NK-92 treated with Interleukin-12 subunit alpha and Interleukin-12 subunit beta, amount 100 ng/mL, for 24 hours (cell line): ENCODE measurements around the gene DIAPH3.

Experiments used
- DNase-seq: peaks from one replicate; lab custom pipeline; 2025; lab: John Stamatoyannopoulos, UW

The DIAPH3 gene

DNA sequence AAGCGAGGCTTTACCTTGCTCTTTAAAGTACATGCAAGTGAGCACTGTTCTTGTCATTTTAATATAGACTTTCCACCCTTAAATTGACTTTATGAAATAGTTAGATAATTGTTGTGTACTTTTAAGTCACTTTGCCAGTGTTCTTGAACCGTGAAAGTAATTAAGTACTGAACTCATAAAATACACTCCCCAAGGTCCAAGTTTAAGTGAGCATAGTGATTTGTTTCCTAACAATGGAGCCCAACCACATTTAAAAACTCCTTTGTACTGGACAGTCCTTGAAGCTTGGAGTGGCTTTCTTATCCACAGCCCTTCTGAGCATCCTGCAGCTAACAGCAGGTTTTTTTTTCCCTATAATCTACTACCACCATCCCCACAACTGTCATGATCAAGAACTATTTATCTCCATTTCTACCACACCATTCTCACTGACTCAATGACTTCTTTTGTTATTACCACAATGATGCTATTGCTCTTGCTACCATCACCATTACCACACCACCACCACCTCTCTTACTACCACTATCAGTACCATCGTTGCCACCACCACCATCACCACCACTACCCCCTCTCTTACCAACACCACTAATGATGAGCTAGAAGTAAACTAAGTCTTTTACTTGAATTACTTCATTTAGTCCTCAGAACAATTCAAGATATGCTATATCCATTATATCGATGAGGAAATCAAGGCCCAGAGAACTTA is 452.6 kb downstream of the DIAPH3 start:
- no peak for DNase-seq

- no peak for DNase-seq
Measured at GRCh38 chr13:59710416-59710815, 453.3 kb downstream of the DIAPH3 start.

DNA sequence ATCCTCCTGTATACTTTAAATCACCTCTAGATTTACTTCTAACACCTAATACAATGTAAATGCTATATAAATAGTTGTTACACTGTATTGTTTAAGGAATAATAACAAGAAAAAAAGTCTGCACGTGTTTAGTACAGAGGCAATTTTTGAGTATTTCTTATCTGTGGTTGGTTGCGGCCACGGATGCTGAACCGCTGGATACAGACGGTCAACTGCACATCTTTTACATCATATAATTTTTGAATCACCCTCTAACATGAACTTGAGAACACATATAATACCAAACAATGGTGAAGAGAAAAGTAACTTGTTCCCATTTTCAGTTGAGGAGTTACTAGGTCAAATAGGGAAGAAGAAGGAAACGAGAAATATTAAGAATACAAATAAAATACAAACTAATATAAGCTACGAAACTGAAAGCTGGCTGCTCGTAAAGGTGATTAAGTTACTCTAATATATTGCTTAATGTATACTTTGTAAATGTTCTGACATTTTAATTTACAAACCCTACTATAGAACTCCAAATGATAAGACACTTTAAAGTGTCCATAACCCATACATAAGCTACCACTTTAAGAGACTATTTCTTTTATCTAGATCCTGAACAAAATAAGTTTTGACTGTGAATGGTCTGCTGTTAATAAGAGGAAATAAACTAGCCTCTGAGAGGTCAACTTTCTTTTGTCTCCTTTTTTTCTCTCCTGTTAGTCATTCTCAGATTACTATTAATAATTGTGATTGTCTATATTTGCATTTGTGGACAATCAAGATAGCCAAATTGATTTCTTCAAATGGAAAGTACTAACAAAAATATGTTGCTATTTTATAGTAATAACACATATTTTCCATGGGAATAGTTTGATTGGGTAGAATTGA is 457.4 kb downstream of the DIAPH3 start:
- DNase-seq, result no peak

DNA sequence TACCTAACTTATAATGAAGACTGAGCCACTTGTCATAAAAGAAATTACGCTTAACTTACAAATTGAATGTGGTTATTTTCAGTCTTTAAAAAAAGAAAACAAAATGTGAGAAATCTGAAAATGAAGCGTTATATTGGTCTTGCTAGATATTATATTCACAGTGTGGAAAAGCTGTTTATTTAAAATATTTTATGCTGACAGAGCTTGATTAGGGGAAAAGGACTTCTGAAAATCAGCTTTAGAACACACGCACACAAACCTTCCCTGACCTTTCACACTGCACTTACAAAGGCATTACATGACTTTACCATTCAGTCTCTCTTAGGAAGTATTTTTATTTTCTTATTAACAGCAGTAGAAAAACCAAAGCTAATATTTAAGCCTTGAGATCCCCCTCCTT is 461.5 kb downstream of the DIAPH3 start:
- DNase-seq, result no peak

GRCh38 chr13:59701261-59701660 is 462.5 kb downstream of the DIAPH3 start:
- no peak for DNase-seq

GRCh38 chr13:59700281-59700680 is 463.4 kb downstream of the DIAPH3 start:
- DNase-seq, result no peak

- no peak for DNase-seq
Measured at GRCh38 chr13:59696271-59696670, 467.5 kb downstream of the DIAPH3 start.

DNA sequence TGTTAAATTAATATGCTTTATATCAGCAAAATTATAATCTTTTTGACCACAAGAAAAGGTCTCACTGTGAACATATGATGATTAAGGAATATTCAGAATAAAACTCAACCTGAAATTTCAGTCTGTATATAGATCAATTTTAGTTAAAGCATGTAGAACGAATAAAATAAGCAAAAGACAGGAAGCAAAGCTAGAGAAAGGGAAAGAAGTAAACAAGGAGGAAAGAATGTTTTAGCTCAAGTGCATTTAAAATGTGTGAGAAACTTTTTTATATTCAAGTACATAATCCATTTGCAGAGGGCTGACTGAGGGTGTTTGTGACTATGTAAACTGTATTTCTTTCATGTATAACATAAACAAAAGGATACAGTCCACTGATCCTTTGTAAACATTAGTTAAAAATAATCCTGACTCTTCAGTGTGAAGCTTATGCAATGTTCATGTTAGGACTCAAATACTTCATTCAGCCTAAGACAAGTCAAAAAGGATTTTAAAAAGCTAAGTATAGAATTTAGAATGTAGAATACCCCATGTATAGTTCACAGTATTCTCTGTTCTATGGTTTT is 472.1 kb downstream of the DIAPH3 start:
- DNase-seq, result no peak

GRCh38 chr13:59690857-59691500 is 472.7 kb downstream of the DIAPH3 start:
- DNase-seq, result no peak

GRCh38 chr13:59689057-59689456 is 474.7 kb downstream of the DIAPH3 start:
- DNase-seq, result no peak

DNA sequence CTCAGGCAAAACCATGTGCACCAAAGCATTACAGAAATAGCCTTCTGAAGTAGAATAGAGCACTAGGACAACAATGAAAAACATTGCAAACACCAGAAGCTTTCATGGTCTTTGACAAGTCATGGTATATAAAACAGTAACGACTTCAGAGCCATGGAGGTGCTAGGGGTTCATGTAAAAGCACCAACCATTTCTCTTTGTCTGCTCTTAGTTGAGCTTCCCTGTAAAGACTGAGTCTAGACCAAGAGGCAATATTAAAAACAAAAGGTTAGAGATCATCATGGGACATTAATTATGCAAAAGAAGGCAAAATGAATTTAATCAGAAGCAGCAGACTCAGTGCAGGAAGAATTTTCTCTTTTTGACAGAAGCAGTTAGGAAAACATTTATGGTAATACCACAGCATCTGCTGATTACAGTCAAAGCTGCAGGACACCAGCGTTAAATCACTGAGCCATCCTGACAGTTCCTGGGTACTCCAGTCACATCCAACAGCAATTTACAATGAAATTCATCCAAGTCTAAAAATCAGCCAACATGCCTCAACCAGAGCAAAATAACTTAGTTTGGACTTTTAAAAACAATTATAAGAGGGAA is 476.8 kb downstream of the DIAPH3 start:
- DNase-seq, result no peak

- DNase-seq, result no peak
Measured at GRCh38 chr13:59684105-59684504, 479.6 kb downstream of the DIAPH3 start.

DNA sequence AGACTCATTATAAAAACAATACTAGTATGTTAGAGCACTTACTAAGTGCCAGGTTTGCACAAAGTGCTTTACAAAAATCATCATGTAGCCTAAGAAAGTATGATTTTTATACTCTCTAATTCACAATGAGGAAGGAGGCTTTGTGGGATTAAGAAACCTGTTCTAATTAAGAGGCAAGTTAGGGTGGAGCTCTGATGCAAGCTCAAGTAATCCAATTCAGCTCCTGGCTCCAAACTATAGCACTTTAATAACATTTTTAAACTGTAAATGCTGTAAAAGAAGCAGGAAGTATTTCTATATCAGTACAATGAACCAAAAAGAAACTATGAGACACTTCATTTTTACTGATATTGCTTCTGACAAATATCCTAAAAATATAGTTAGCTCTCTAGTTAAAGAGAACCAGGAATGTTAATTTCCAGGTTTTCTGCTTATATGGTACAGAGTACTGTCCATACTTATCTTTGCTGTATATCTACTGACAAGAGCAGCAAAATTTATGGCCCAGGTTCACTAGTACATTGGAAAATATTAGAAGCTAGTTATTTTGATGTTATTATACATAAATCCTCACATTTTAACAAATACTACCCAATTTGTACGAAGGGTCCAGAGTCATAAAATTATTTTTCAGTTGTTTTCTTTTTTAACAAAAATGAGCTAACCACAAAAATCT is 482.0 kb downstream of the DIAPH3 start:
- no peak for DNase-seq

DNA sequence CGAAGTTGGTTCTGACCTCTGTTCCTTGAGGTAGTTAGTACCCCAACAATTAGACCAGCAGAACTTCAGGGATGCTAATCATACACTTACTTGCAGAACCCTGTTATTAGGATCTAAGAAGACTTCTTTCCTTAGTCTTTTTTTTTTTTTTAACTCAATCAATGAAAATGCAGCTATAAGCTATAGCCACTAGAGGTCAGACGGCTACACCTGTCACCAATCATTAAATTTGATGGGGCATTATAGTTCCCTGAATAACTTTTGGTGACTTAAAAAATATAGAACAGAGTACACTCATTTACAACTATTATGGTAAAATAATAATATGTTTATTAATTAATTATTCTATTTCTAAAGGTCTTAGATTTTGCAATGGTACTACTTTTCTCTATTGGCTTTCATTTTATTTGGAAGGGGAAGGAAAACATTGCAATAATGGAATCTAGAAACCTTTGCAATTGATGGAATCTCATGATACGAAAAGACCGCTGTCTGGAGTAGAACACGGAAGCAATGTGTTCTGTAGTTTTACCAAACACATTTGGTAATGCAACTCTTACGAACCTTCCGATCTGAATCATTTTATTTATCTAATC is 483.2 kb downstream of the DIAPH3 start:
- DNase-seq, result no peak

GRCh38 chr13:59679254-59679653 is 484.5 kb downstream of the DIAPH3 start:
- no peak for DNase-seq

DNA sequence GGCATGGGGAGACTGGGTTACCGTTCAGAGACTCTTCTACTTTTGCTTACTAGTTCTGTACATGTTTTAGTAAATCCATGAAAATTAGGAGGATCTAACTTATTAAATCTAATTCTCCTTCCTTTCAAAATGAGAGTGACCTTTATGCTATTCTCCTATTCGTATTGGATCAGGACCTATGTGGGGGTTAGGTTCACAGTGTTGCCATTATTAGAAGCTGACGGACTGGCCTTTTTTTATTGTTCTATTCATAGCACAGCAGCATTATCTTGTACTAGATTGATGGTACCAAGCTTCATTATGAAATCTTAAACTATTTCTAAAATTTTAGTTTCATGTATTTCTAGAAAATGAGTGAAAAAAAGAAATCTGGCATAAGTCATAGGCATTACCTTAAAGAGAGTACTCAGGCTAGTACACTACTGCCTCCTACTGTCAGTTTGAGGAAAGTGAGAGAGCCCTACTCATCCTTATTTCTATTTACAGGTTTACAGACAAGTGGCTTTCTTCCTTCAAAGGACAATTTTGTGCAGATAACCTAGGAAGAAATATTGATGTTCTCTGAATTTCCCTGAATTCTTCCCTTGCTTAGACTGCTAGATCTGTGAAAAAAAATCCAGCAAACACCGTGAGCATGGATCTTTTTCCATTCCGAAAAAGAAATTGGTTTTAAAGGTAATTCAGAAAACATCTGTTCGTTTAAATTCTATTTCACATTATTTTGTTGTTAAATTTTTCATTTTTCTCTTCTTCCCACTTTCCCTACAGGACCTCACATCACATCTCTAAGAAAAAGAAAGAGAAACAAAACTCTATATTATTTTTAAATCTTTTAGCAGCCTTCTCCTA is 485.5 kb downstream of the DIAPH3 start:
- DNase-seq, result no peak

DNA sequence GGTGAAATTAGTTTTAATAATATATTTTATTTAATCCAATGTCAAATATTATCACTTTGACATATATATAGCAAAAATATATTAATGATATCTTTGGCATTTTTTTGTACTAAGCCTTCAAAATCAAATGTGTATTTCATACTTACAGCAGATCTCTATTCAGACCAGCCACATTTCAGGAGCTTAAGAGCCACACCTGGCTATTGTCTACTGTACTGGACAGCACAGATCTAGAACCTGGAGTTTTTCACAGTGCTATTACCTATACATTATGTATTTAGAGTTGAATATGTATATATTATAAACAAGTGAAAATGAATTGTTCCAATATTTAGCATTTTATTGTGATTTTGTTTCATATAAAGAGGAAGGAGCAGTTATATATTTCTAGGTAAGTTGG is 486.3 kb downstream of the DIAPH3 start:
- no peak for DNase-seq

DNA sequence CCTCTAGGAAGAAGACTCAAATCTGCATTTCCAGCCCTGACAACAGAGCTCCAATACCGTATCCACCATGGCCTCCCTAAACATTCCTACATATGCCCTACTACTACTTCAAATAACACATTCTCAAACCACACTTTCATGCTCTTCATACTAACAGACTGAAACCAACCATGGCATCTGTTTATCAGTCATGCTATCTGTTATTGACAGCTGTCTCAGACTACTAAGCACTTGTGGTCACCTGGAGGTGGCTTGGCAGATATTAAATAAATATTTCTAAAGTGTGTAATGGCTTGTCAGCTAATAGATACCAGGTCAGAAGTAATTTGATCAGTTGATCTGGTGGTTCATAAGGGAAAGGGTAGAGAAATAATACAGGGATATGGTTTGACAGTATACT is 489.1 kb downstream of the DIAPH3 start:
- no peak for DNase-seq

- DNase-seq, result no peak
Measured at GRCh38 chr13:59673286-59673685, 490.4 kb downstream of the DIAPH3 start.

DNA sequence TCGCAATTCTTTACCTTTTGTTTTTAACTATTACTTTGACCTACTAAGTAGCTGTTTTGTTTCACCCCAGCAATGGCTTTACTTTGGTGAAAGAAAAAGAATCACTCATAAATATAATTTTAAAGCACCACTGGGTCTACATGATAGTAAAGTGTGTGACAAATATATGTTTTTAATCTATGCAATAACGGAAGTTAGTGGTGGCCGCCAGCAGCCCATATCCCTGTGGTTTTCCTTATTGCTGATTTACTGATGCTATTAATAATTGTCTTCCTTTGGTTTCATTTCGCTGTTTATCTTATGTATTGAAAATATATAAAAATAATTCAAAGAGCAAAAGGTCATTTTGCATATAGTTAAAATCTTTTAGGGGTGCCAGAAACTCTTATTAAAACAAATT is 491.3 kb downstream of the DIAPH3 start:
- DNase-seq, result no peak
